Stomach (tissue), 9 donors: ENCODE measurements around the gene ENPP1. TPM values are rescaled to one million over a fixed set of nuclear protein-coding genes. Genes with fewer than 3 reads are reported as not detected.

Experiments used
- DNase-seq, 2 donors: peaks; one replicate each; pipeline versions ENCODE4 v3.0.0 to v3.0.0-alpha.2; 2013 to 2019
- H3K27ac ChIP-seq, 5 donors: fragments of 200-600 bp in 4 of 5; sonication (generic) in 4 of 5; one replicate each; pipeline ENCODE4 v1.5.1; 2013 to 2019; ENCODE audit warnings: mild to moderate bottlenecking in 1 of 5, moderate library complexity in 1 of 5
- H3K27me3 ChIP-seq, 3 donors: fragments of 200-600 bp; sonication (generic); one replicate each; pipeline ENCODE4 v1.5.1; 2017 to 2019; ENCODE audit warnings: mixed run types in 1 of 3
- H3K36me3 ChIP-seq, 4 donors: fragments of 200-600 bp; sonication (generic); 1 replicate in 3 of 4; 2 replicates in 1 of 4; pipeline ENCODE4 v1.5.1; 2016 to 2019
- H3K4me1 ChIP-seq, 4 donors: fragments of 200-600 bp; sonication (generic); one replicate each; pipeline ENCODE4 v1.5.1; 2016 to 2019
- H3K4me3 ChIP-seq, 4 donors: fragments of 200-600 bp; sonication (generic) in 3 of 4; one replicate each; pipeline ENCODE4 v1.5.1; 2016 to 2019; ENCODE audit warnings: mild to moderate bottlenecking in 1 of 4
- H3K9me3 ChIP-seq, 4 donors: fragments of 200-600 bp; sonication (generic); one replicate each; pipeline ENCODE4 v1.5.1; 2016 to 2019
- CTCF ChIP-seq, 7 experiments: fragments of 450-650 bp in 4 of 7; fragments of 200-600 bp in 3 of 7; sonication (generic) in 3 of 7; IDR thresholded peaks; one replicate each; pipeline ENCODE4 v1.5.1; 2016 to 2019; ENCODE audit warnings: antibody characterized with exemption in 7 of 7, control low read depth in 2 of 7, mild to moderate bottlenecking in 1 of 7
- EP300 ChIP-seq: sonication (generic); formaldehyde crosslinking; IDR thresholded peaks from one replicate; pipeline ENCODE4 v1.6.1; 2017; ENCODE audit warnings: antibody characterized with exemption
- POLR2A ChIP-seq, 4 donors: fragments of 450-650 bp; IDR thresholded peaks; one replicate each; pipeline ENCODE4 v1.6.1; 2016; ENCODE audit warnings: antibody characterized with exemption in 4 of 4, control low read depth in 2 of 4, mild to moderate bottlenecking in 1 of 4, moderate library complexity in 1 of 4
- POLR2AphosphoS5 ChIP-seq, 3 donors: sonication (generic); formaldehyde crosslinking; IDR thresholded peaks; one replicate each; pipeline ENCODE4 v1.6.1; 2016; ENCODE audit warnings: antibody characterized with exemption in 3 of 3
- WGBS, 5 donors: extraction: QIAGEN DNeasy Blood & Tissue Kit in 3 of 5; methylation state at CpG; one replicate each; pipeline versions ENCODE4 v1.1.5 to v1.1.7; 2013 to 2018; 5-methylcytosine and 5-hydroxymethylcytosine counted together
- intact Hi-C: fragments of 100-400 bp; cut with DNase I; formaldehyde crosslinking; loops from one replicate; pipeline ENCODE4 v1.15.1; 2023; ENCODE audit warnings: low total_unique reads
- polyA plus RNA-seq, 3 donors: library from polyadenylated mRNA; stranded (reverse); fragments of 200-250 nt; gene quantifications; one replicate each; pipeline ENCODE4 v1.2.3, GENCODE V29; 2013
- total RNA-seq, 5 donors: library from RNA; depleted of rRNA; stranded (reverse); fragments of >200 nt; gene quantifications; one replicate each; pipeline versions ENCODE4 v1.1.0 to v1.2.3, GENCODE V29; 2014 to 2016
- donor health status: healthy with polysubstance abuse.
- donor health status: Bipolar disorder and iron deficiency.
- donor health status: healthy.

ENPP1 gene
- total and polyA plus RNA-seq, 8 donors = 0.31 to 42.0 (median 7.0) TPM

GRCh38 chr6:131875647-131876046, 67.8 kb downstream of the ENPP1 start:
- no peaks in the 10 kb centered on the region for H3K9me3 ChIP-seq
- TF ChIP-seq EP300 (no peak), POLR2AphosphoS5 (IDR thresholded peaks at IDR 0.05) (no peak), CTCF (IDR thresholded peaks at IDR 0.05) (no peak), POLR2A (IDR thresholded peaks at IDR 0.05) (no peak)
- no peaks in the 10 kb centered on the region for H3K27me3 ChIP-seq
- H3K27ac ChIP-seq = no peak overlapping the region
- no peak for DNase-seq
- peaks cover 0 to 17% (median 8%) of the 10 kb centered on the region in 4 donors for H3K36me3 ChIP-seq
- H3K4me1 ChIP-seq = no peaks in the 10 kb centered on the region
- intact Hi-C loops = no loop called here
- WGBS, 5 donors = 25 to 59% (median 44%) methylated on average over 1 of the region's 1 CpG
- H3K4me3 ChIP-seq = no peak overlapping the region

- no peak overlapping the region for H3K4me3 ChIP-seq
- no peaks in the 10 kb centered on the region for H3K27me3 ChIP-seq
- no peak overlapping the region for H3K27ac ChIP-seq
- no peaks in the 10 kb centered on the region for H3K4me1 ChIP-seq
- H3K9me3 ChIP-seq = no peaks in the 10 kb centered on the region
- intact Hi-C loops = no loop called here
- H3K36me3 ChIP-seq = peaks cover 0 to 20% (median 9%) of the 10 kb centered on the region in 4 donors
- TF ChIP-seq EP300 (no peak), POLR2A (IDR thresholded peaks at IDR 0.05) (no peak), POLR2AphosphoS5 (IDR thresholded peaks at IDR 0.05) (no peak), CTCF (IDR thresholded peaks at IDR 0.05) (no peak)
- no peak for DNase-seq
These were observed 68.7 kb downstream of the ENPP1 start for GRCh38 chr6:131876545-131876944.

GRCh38 chr6:131877999-131878789, 70.4 kb downstream of the ENPP1 start:
- DNase-seq = no peak
- TF ChIP-seq CTCF (IDR thresholded peaks at IDR 0.05) (no peak), POLR2A (IDR thresholded peaks at IDR 0.05) (no peak), EP300 (no peak), POLR2AphosphoS5 (IDR thresholded peaks at IDR 0.05) (no peak)
- no peak overlapping the region for H3K27ac ChIP-seq
- H3K4me3 ChIP-seq = no peak overlapping the region
- no peaks in the 10 kb centered on the region for H3K9me3 ChIP-seq
- WGBS, 5 donors = 92 to 97% (median 93%) methylated on average over 4 of the region's 4 CpGs
- no peaks in the 10 kb centered on the region for H3K4me1 ChIP-seq
- peaks cover 0 to 20% (median 9%) of the 10 kb centered on the region in 4 donors for H3K36me3 ChIP-seq
- H3K27me3 ChIP-seq = no peaks in the 10 kb centered on the region
- intact Hi-C loops = no loop called here

DNA sequence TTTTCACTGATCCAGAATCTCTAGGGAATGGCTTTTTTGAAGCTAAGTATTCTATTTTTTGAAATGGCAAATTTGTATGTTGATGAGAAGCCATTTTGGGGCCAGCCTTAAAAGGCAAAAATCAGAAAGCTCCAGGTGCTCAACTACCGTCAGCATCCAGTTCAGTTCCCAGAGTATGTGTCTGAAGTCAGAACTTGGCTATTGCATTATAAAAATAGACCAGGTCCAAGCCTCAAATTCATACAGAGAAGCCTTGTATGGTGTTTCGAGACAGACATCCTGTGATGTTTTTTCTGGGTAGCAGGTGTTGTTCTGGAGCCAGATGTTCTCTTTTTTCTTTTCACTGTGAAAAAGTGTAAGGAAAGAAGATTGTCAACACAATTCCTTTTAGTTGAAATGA, 75.2 kb downstream of the ENPP1 start:
- Histone ChIP-seq H3K27ac (no peak overlapping the region), H3K4me3 (no peak overlapping the region), H3K4me1 (no peaks in the 10 kb centered on the region), H3K9me3 (no peaks in the 10 kb centered on the region), H3K36me3 (peaks cover 0 to 20% (median 12%) of the 10 kb centered on the region in 4 donors), H3K27me3 (no peaks in the 10 kb centered on the region)
- WGBS, 5 donors = 85 to 96% (median 88%) methylated on average over 2 of the region's 2 CpGs
- no peak for DNase-seq
- intact Hi-C loops = no loop called here
- no peak for TF ChIP-seq CTCF (IDR thresholded peaks at IDR 0.05)
- TF ChIP-seq POLR2A (IDR thresholded peaks at IDR 0.05) = no peak
